HG03460 (cell line): ENCODE results near the gene RPL28.

ENCODE experiments used
- ATAC-seq: cut with Tn5 transposase; IDR thresholded peaks from one replicate; pipeline ENCODE4 v1.9.1; 2021; ENCODE audit not compliant: unreplicated experiment

RPL28 gene

DNA sequence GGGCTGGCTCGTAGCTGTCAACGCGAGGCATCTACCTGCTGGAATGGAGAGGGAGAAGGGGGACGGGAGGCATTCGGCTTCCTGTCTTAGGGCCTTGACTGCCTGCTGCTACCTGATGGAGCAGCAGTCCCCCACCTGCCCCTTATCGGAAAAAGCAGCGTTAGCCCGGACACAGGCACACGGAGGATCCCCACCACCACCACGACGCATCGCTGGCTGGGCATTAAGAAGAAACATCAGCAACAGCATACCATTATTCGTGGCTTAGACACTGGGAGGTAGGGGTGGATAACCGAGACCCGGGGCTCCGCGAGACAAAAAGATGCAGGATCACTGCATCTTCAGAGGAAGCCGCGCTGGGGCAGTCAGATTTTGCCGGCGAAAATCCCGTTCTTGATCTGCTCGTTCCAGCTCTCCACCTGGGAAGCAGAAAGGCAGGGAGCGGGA is 32.4 kb upstream of the RPL28 start:
- no peak for ATAC-seq

GRCh38 chr19:55353803-55354697 is 31.7 kb upstream of the RPL28 start:
- ATAC-seq, result no peak

DNA sequence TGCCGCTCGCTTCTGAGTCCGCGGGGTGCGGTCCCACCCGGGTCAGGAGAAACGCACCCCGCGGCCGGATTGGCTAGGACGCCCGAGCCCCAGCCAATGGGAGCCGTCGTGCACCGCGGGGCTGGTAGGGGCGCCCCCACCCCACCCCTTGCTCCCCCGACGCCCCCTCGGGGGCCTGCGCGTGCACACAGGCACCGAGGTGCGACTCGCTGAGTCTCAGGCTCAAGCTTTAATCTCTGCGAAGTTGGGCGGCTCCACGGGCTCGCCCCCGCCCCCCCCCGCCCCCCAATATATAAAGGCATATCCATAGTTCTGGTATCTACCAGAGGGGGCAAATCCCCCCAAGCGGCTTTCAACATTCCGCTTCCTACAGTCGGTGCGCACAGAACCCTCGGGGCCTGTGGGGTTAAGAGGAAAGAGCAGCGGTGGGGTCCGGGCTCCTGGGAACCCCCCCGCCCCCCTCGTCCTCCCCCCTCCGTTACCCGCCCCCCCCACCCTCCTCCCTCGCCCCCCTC is 31.0 kb upstream of the RPL28 start, which contains the start of gene COX6B2:
TSS of gene COX6B2 (minus strand) at position 22 of the 515 bp plus-strand sequence. CDS start 198 bp downstream, outside the sequence.
- no peak for ATAC-seq

- no peak for ATAC-seq
Measured at GRCh38 chr19:55355213-55355821, 30.4 kb upstream of the RPL28 start.

GRCh38 chr19:55358493-55358892 is 27.2 kb upstream of the RPL28 start:
- ATAC-seq, result no peak

- ATAC-seq, result no peak
Measured at GRCh38 chr19:55358943-55359908, 26.5 kb upstream of the RPL28 start.

- ATAC-seq, result no peak
Measured at GRCh38 chr19:55360902-55361301, 24.8 kb upstream of the RPL28 start.

- no peak for ATAC-seq
Measured at GRCh38 chr19:55362174-55362989, 23.4 kb upstream of the RPL28 start.

DNA sequence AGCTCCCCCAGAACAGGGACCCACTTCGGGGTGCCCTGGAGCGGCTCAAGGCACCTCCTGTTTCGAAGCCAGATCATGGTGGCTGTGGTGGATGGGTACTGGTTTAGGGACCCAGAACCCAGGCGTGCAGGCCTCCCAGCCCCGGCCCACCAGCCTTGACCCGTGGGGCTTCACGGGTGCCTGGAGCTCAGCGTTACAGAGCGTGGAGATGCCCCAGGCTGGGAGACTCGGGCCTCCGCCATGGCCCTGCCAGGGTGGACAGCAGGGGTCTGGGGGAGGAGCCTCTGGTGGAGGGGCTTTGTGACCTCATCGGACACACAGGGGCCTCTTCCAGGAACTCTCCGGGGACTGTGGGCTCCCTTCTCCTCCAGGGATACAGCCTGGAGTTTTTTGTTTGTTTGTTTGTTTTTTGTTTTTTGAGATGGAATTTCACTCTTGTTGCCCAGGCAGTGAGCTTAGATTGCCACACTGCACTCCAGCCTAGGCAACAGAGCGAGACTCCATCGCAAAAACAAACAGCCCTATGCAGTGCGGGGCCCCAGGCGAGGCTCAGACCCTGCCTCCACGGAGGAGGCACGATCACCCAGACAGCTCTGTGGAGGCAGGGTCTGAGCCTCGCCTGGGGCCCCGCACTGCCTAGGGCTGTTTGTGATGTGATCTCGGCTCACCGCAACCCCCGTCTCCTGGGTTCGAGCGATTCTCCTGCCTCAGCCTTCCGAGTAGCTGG is 22.6 kb upstream of the RPL28 start, which contains the start of gene GARIN5B:
TSS of gene GARIN5B (minus strand) at position 271 of the 727 bp plus-strand sequence. CDS start at position 77, 194 bp downstream.
- no peak for ATAC-seq

DNA sequence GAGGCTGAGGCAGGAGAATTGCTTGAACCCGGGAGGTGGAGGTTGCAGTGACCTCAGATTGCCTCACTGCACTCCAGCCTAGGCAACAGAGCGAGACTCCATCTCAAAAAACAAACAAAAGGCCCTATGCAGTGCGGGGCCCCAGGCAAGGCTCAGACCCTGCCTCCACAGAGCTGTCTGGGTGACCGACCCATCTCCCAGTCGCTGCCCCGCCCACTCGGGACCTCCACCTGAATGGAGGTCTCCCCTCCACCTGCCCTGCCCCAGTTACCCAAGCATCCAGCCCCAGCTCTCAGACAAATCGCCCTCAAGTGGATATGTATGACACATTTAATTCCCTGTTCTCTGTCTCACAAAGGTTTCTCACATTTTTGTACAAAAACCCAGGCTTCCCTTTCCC is 20.5 kb upstream of the RPL28 start:
- no peak for ATAC-seq

DNA sequence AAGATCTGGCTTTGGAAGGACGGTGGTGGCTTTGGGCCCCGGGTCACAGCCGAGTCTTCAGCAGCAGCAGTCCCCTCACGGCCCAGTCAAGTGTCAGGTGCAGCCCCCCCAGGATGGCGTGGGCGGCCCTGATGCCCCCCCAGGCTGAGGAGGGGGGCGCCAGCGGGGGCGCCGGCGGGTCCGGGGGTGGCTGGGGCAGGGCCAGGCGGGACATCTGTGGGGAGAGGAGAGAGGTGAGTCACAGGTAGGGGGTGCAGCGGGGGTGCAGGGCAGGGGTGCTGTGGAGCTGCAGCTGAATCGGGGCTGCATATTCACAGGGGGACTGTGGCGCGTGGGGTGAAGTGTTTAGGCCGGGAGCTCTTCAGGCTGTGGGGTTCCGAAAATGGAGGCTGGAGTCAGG is 19.8 kb upstream of the RPL28 start:
- no peak for ATAC-seq

GRCh38 chr19:55366790-55367189 is 18.9 kb upstream of the RPL28 start:
- no peak for ATAC-seq

GRCh38 chr19:55368106-55368505 is 17.6 kb upstream of the RPL28 start:
- ATAC-seq, result no peak

GRCh38 chr19:55368701-55369563 is 16.8 kb upstream of the RPL28 start:
- no peak for ATAC-seq

- ATAC-seq, result no peak
Measured at GRCh38 chr19:55369653-55370304, 16.0 kb upstream of the RPL28 start.

DNA sequence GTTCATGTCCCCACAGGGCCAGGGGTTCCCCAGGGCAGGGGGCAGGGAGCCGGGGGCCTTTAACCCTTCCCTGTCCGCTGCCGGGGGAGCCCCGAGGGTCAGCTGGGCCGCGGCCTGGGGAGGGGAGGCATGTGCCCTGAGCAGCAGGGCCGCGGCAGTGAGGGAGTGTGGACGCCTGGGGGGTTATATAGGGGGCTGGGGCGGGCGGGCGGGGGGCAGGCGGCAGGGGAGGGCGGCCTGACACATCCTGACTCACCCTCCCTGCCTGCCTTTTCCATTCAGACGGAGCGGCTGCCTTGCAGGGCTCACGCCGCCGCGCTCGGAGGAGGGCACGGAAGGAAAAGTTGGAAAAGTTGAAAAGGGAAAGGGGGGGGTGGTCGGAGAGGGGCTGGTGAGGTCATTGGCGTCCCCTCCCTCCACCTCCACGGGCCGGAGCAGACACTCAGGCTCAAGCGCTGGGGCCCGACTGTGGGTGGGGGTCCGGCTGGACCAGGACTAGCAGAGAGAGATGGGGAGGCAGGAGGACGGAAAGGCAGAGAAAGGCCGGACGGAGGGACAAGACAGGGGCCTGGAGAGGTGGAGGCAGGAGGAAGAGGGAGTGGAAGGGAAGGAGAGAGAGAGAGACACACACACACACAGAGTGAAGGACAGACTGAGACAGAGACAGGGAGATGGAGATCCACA is 15.3 kb upstream of the RPL28 start, which contains the start of gene IL11:
TSS of gene IL11 (minus strand) at position 159 of the 684 bp plus-strand sequence. CDS start at position 6, 153 bp downstream.
- ATAC-seq, result no peak
